D721Med (cell line): ENCODE results near the gene NUTF2.
A peak's percentile ranks its signal among the peaks of the same experiment; 100 is the strongest.

Experiments
- DNase-seq: peaks from one replicate; pipeline ENCODE4 v3.0.0; 2011; ENCODE audit warnings: low spot score; ENCODE audit not compliant: insufficient read length
- FAIRE-seq: peaks from 2 replicates; lab custom pipeline; 2011; peaks lifted over from hg19 to GRCh38; lab: Jason Lieb, UNC
- TF ChIP-seq, protein P1 (sequence below): IDR thresholded peaks from 2 replicates; pipeline ENCODE4 v1.5.1; 2012; ENCODE audit warnings: mild to moderate bottlenecking, control low read depth; ENCODE audit not compliant: insufficient read depth; ENCODE audit errors: missing control alignments

NUTF2 gene

DNA sequence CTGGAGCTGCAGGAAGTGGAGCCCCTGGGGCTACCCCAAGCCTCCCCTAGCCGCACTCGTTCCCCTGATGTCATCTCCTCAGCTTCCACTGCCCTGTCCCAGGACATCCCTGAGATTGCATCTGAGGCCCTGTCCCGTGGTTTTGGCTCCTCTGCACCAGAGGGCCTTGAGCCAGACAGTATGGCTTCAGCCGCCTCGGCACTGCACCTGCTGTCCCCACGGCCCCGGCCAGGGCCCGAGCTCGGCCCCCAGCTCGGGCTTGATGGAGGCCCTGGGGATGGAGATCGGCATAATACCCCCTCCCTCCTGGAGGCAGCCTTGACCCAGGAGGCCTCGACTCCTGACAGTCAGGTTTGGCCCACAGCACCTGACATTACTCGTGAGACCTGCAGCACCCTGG lies 33.9 kb downstream of the NUTF2 start:
- TF ChIP-seq, protein P1, sequence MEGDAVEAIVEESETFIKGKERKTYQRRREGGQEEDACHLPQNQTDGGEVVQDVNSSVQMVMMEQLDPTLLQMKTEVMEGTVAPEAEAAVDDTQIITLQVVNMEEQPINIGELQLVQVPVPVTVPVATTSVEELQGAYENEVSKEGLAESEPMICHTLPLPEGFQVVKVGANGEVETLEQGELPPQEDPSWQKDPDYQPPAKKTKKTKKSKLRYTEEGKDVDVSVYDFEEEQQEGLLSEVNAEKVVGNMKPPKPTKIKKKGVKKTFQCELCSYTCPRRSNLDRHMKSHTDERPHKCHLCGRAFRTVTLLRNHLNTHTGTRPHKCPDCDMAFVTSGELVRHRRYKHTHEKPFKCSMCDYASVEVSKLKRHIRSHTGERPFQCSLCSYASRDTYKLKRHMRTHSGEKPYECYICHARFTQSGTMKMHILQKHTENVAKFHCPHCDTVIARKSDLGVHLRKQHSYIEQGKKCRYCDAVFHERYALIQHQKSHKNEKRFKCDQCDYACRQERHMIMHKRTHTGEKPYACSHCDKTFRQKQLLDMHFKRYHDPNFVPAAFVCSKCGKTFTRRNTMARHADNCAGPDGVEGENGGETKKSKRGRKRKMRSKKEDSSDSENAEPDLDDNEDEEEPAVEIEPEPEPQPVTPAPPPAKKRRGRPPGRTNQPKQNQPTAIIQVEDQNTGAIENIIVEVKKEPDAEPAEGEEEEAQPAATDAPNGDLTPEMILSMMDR: no peak

DNA sequence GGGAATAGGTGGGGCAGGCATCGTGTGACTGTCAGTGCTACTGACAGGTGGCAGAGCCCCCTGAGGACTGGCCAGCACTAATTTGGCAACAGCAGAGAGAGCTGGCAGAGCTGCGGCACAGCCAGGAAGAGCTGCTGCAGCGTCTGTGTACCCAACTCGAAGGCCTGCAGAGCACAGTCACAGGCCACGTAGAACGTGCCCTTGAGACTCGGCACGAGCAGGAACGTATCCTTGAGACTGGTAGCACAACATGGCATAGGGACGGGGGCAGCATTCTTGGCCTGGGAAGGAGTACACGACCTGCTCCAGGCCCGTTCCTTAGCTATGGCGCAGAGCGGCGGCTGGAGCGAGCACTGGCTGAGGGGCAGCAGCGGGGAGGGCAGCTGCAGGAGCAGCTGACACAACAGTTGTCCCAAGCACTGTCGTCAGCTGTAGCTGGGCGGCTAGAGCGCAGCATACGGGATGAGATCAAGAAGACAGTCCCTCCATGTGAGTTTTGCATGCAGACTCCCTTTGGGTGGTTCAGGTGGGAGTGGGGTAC lies 35.0 kb downstream of the NUTF2 start:
- FAIRE-seq: no peak
- TF ChIP-seq, protein P1: no peak
- DNase-seq: no peak

More for the DNA sequence above, 33.9 kb downstream of the NUTF2 start:
- DNase-seq (no peak), FAIRE-seq (no peak)

DNA sequence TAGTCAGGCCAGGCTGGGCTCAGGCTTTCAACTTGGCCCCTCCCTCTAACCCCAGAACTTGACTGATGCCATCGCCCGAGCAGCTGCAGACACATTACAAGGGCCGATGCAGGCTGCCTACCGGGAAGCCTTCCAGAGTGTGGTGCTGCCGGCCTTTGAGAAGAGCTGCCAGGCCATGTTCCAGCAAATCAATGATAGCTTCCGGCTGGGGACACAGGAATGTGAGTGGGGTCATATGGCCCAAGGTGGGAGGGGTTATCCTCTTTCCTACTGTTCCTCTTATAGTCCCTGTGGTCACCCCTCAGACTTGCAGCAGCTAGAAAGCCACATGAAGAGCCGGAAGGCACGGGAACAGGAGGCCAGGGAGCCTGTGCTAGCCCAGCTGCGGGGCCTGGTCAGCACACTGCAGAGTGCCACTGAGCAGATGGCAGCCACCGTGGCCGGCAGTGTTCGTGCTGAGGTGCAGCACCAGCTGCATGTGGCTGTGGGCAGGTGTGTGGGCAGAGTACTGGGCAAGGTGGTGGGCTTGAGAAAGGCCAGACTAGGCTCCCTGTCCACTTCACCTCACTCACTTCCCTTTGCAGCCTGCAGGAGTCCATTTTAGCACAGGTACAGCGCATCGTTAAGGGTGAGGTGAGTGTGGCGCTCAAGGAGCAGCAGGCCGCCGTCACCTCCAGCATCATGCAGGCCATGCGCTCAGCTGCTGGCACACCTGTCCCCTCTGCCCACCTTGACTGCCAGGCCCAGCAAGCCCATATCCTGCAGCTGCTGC lies 35.8 kb downstream of the NUTF2 start:
- DNase-seq (no peak), FAIRE-seq (no peak)
- TF ChIP-seq, protein P1: no peak

DNA sequence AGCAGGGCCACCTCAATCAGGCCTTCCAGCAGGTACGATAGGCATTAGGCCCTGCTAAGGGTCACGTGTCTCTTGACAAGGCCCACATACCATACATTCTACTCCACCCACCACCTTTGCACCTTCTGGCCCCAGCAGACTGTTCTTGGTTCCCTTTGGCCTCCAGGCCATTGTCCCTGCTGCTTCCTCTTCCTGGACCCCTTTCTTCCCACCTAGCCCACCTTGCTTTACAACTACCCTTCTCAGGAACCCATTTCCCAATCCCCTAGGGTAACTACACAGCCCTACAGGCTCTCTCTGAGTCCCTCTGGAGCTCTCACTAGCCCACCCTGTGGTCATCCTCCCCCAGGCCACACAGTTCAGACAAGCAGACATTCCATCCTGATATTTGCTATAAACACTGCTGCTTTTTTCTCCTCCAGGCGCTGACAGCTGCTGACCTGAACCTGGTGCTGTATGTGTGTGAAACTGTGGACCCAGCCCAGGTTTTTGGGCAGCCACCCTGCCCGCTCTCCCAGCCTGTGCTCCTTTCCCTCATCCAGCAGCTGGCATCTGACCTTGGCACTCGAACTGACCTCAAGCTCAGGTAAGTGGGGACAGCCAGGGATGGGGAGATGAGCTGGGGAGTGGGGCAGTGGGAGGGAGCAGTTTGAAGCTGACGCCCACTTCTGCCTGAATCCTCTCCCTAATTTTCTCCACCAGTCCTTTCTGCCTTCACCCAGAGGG lies 36.6 kb downstream of the NUTF2 start:
- FAIRE-seq (no peak), DNase-seq (no peak)
- TF ChIP-seq, protein P1: no peak

DNA sequence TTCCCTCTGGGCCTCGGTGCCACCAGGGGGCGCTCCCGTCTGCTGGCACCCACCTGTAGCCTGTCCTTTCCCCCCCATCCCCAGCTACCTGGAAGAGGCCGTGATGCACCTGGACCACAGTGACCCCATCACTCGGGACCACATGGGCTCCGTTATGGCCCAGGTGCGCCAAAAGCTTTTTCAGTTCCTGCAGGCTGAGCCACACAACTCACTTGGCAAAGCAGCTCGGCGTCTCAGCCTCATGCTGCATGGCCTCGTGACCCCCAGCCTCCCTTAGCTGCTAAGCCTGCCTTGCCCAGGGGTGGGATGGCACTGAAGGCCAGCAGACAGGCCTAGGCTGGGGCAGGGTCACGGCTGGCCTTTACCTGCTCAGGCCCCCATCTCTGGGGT lies 37.1 kb downstream of the NUTF2 start:
- TF ChIP-seq, protein P1: peak; percentile 71
- DNase-seq (peak; percentile 53), FAIRE-seq (no peak)

DNA sequence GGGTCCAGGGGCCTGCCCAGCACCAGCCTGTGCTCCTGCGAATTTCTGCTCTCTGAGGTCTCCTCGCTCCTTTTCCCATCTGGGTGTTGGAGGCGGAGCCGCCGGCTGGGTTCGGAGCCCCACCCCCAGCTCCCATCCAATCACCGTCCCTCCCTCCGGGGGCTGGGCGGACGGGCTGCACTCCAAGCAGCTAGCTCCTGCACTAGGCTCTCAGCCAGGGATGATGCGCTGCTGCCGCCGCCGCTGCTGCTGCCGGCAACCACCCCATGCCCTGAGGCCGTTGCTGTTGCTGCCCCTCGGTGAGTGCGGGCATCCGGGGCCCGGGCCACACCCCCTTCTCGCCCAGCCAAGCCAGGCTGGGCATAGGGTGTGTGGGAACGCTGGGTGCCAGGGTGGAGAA lies 38.0 kb downstream of the NUTF2 start, which contains the start of gene NRN1L:
TSS of gene NRN1L (plus strand) at position 202 of the 400 bp plus-strand sequence. CDS start at position 221, 19 bp downstream.
- FAIRE-seq: no peak
- TF ChIP-seq, protein P1: no peak
- peak; percentile 65 for DNase-seq
